ENCODE measurements around the gene STK32B. TPM values are rescaled to one million over a fixed set of nuclear protein-coding genes. Genes with fewer than 3 reads are reported as not detected.
"Not testable (repeated sequence)": the region's sequence is repeated elsewhere in the genome, so short reads cannot be mapped to it uniquely, and the experiment has no call there.

Gene STK32B
- total RNA-seq, 1 experiment from 2014 or later, result 15.1 TPM

DNA sequence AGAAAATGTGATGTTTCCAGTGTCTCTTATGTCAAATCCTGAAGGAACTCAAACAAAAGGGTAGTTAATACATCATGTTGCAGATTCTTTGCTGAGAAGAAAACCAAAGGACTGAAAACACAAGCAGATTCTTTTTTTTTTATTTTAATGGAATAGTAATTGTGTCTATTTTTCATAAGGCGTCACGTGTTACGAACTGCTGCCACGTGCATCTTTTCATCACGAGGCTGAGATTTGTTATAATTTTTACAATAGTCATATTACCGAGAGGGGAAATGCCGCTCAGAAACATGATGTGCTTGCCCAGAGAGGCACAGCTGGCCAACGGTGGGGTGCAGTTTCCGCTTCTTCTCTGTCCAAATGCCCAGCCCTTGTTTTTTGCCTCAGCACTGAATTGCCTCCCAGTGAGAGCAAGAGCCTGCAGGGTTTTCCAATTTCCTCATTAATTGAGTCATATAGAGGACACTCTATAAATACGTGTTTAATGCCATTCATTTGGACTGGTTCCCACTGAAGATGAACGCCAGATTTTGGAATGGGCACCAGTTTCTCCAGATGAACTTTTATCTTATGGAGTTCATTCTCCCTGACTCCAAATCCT, 225.3 kb downstream of the STK32B start:
- Histone ChIP-seq H3K4me3 (ENCODE audit: low read depth, low read length, poor library complexity, severe bottlenecking) (no peak overlapping the region), H3K4me1 (ENCODE audit: insufficient read depth, low read length, poor library complexity, severe bottlenecking) (peaks cover 6% of the 10 kb centered on the region), H3K27me3 (replicated peaks; ENCODE audit: insufficient read depth, low read depth, low read length, poor library complexity) (no peaks in the 10 kb centered on the region), H3K27ac (ENCODE audit: low read depth, low read length, poor library complexity, severe bottlenecking) (no peak overlapping the region), H3K36me3 (ENCODE audit: insufficient read depth, low read length, poor library complexity, severe bottlenecking) (no peaks in the 10 kb centered on the region), H3K9me3 (ENCODE audit: low read depth, low read length, poor library complexity, severe bottlenecking) (no peaks in the 10 kb centered on the region)
- DNase-seq (ENCODE audit: low spot score), result peak; percentile 86
- no peak for TF ChIP-seq EZH2 (IDR thresholded peaks at IDR 0.05; ENCODE audit: borderline replicate concordance, low read depth, low read length, poor library complexity, severe bottlenecking)
- TF ChIP-seq, protein P1, sequence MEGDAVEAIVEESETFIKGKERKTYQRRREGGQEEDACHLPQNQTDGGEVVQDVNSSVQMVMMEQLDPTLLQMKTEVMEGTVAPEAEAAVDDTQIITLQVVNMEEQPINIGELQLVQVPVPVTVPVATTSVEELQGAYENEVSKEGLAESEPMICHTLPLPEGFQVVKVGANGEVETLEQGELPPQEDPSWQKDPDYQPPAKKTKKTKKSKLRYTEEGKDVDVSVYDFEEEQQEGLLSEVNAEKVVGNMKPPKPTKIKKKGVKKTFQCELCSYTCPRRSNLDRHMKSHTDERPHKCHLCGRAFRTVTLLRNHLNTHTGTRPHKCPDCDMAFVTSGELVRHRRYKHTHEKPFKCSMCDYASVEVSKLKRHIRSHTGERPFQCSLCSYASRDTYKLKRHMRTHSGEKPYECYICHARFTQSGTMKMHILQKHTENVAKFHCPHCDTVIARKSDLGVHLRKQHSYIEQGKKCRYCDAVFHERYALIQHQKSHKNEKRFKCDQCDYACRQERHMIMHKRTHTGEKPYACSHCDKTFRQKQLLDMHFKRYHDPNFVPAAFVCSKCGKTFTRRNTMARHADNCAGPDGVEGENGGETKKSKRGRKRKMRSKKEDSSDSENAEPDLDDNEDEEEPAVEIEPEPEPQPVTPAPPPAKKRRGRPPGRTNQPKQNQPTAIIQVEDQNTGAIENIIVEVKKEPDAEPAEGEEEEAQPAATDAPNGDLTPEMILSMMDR (conservative IDR thresholded peaks at IDR 0.05; ENCODE audit: low read depth, low read length), result no peak
- ChIA-PET POLR2A (ENCODE audit: low non-redundant PET) (no interaction called here), CTCF (no interaction called here)
- intact Hi-C loops (cut with micrococcal nuclease; ENCODE audit: unreplicated experiment), result no loop called here
- BruUV-seq (replicated peaks), result no TSS peak

DNA sequence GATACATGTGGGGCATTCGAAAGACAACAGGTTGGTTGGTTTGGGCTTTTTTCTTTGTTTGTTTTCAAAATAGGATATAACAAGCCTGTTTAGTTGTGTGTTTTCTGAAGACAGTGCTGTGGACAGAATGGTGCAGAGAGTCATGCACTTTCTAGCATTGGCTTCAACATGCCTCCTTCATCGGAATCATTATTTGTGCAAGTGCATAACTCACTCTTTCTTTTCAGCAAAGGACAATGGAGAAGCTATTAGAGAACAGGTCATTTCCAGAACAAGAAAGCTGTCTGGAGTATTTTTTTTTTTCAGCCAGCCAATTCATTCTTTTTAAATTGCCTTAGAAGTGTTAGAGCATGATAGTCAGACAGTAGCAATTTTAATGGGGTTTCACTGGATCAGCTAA, 225.8 kb downstream of the STK32B start:
- Histone ChIP-seq H3K27ac (ENCODE audit: low read depth, low read length, poor library complexity, severe bottlenecking) (no peak overlapping the region), H3K4me1 (ENCODE audit: insufficient read depth, low read length, poor library complexity, severe bottlenecking) (peaks cover 6% of the 10 kb centered on the region), H3K27me3 (replicated peaks; ENCODE audit: insufficient read depth, low read depth, low read length, poor library complexity) (no peaks in the 10 kb centered on the region), H3K9me3 (ENCODE audit: low read depth, low read length, poor library complexity, severe bottlenecking) (no peaks in the 10 kb centered on the region), H3K4me3 (ENCODE audit: low read depth, low read length, poor library complexity, severe bottlenecking) (no peak overlapping the region), H3K36me3 (ENCODE audit: insufficient read depth, low read length, poor library complexity, severe bottlenecking) (no peaks in the 10 kb centered on the region)
- peak; percentile 9 for DNase-seq (ENCODE audit: low spot score)
- ChIA-PET CTCF (no interaction called here), POLR2A (ENCODE audit: low non-redundant PET) (no interaction called here)
- intact Hi-C loops (cut with micrococcal nuclease; ENCODE audit: unreplicated experiment), result no loop called here
- TF ChIP-seq EZH2 (IDR thresholded peaks at IDR 0.05; ENCODE audit: borderline replicate concordance, low read depth, low read length, poor library complexity, severe bottlenecking), result no peak
- TF ChIP-seq, protein P1 (conservative IDR thresholded peaks at IDR 0.05; ENCODE audit: low read depth, low read length), result no peak
- BruUV-seq (replicated peaks), result no TSS peak

DNA sequence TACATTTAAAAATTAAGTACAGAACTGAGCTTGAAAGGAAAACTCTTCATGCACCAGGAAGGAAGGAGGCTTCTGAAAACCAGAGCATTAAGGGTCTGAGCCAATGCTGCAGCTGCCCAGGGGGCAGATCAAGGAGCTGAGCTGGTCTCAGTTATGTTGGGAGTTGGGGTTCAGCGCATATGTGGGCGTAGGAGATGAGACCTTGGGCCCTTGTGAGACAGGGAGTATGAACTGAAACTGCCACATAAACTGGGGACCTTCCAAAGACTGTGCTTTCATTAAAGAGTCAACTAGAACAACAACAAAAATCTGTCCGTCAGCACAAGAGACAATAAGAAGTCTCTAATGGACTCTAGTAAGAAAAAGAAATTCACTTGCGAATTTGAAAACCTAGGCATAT, 226.9 kb downstream of the STK32B start:
- H3K9me3 ChIP-seq (ENCODE audit: low read depth, low read length, poor library complexity, severe bottlenecking), result no peaks in the 10 kb centered on the region
- H3K36me3 ChIP-seq (ENCODE audit: insufficient read depth, low read length, poor library complexity, severe bottlenecking), result no peaks in the 10 kb centered on the region
- H3K4me3 ChIP-seq (ENCODE audit: low read depth, low read length, poor library complexity, severe bottlenecking), result no peak overlapping the region
- POLR2A ChIA-PET (ENCODE audit: low non-redundant PET), result no interaction called here
- BruUV-seq (replicated peaks), result no TSS peak
- no peak overlapping the region for H3K27ac ChIP-seq (ENCODE audit: low read depth, low read length, poor library complexity, severe bottlenecking)
- DNase-seq (ENCODE audit: low spot score), result no peak
- H3K27me3 ChIP-seq (replicated peaks; ENCODE audit: insufficient read depth, low read depth, low read length, poor library complexity), result no peaks in the 10 kb centered on the region
- H3K4me1 ChIP-seq (ENCODE audit: insufficient read depth, low read length, poor library complexity, severe bottlenecking), result peaks cover 6% of the 10 kb centered on the region
- CTCF ChIA-PET, result no interaction called here
- TF ChIP-seq, protein P1 (conservative IDR thresholded peaks at IDR 0.05; ENCODE audit: low read depth, low read length), result no peak
- no peak for TF ChIP-seq EZH2 (IDR thresholded peaks at IDR 0.05; ENCODE audit: borderline replicate concordance, low read depth, low read length, poor library complexity, severe bottlenecking)
- intact Hi-C loops (cut with micrococcal nuclease; ENCODE audit: unreplicated experiment), result no loop called here

DNA sequence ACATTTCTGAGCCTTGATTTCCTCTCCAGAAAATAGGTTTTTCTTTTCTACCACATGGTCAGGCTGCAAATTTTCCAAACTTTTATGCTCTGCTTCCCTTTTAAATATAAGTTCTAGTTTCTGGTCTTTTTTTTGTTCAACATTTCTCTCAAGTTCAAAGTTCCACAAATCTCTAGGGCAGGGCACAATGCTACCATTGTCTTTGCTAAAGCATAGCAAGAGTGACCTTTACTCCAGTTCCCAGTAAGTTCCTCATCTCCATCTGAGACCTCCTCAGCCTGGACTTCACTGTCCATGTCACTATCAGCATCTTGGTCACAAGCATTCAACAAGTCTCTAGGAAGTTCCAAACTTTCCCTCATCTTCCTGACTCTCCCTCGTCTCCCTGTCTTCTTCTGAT, 228.8 kb downstream of the STK32B start:
- CTCF ChIA-PET, result not testable (repeated sequence)

More for the DNA sequence above, 228.8 kb downstream of the STK32B start:
- DNase-seq (ENCODE audit: low spot score); H3K9me3 ChIP-seq (ENCODE audit: low read depth, low read length, poor library complexity, severe bottlenecking); POLR2A ChIA-PET (ENCODE audit: low non-redundant PET); H3K27ac ChIP-seq (ENCODE audit: low read depth, low read length, poor library complexity, severe bottlenecking); BruUV-seq (replicated peaks); H3K4me3 ChIP-seq (ENCODE audit: low read depth, low read length, poor library complexity, severe bottlenecking); intact Hi-C loops (cut with micrococcal nuclease; ENCODE audit: unreplicated experiment); H3K36me3 ChIP-seq (ENCODE audit: insufficient read depth, low read length, poor library complexity, severe bottlenecking); H3K4me1 ChIP-seq (ENCODE audit: insufficient read depth, low read length, poor library complexity, severe bottlenecking); H3K27me3 ChIP-seq (replicated peaks; ENCODE audit: insufficient read depth, low read depth, low read length, poor library complexity): not testable (repeated sequence)

Measured in A673 (cell line).